Esophagus squamous epithelium (tissue), 4 donors: ENCODE data around the gene RARB.

Experiments used
- CTCF ChIP-seq, 6 experiments: fragments of 450-650 bp in 4 of 6; fragments of 200-600 bp in 2 of 6; sonication (generic) in 2 of 6; IDR thresholded peaks; one replicate each; pipeline ENCODE4 v1.5.1; 2016 to 2019; ENCODE audit warnings: antibody characterized with exemption in 6 of 6, mild to moderate bottlenecking in 4 of 6, moderate library complexity in 4 of 6
- POLR2A ChIP-seq, 4 donors: fragments of 450-650 bp; IDR thresholded peaks; one replicate each; pipeline ENCODE4 v1.6.1; 2017; ENCODE audit warnings: antibody characterized with exemption in 4 of 4, mild to moderate bottlenecking in 4 of 4, moderate library complexity in 3 of 4

- TF ChIP-seq POLR2A (IDR thresholded peaks at IDR 0.05) (no peak), CTCF (IDR thresholded peaks at IDR 0.05) (no peak)
Observed at GRCh38 chr3:25534007-25534406, 105.9 kb downstream of the RARB start.
